ENCODE data around the gene OR6N2.

The OR6N2 gene

DNA sequence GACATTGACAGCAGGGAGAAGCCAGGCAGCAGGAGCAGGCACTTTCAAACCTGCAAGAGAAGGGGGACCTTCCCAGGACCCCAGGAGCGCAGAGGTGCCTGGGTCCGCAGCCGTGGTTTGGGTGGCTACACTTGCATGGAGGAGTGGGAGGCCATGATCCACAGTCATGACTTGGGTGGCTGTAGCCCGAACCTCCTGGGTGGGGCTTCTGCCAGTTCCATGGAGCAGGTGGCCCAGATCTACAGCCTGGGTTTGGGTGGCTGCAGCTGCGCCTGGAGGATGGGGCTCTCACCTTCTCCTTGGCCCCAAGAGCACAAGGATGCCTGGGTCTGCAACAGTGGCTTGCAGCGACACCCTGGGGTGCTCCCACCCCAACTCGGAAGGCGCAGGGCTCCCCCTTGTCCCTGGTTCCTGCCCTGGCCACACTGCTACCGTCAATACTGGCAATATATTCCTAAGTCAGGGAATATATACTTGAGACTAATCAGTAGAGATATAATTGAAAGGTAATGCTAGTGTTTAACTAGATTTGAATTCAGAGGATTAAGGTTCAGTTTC, 28.8 kb downstream of the OR6N2 start:
- DNase-seq (ENCODE audit: low read depth), result no peak

DNA sequence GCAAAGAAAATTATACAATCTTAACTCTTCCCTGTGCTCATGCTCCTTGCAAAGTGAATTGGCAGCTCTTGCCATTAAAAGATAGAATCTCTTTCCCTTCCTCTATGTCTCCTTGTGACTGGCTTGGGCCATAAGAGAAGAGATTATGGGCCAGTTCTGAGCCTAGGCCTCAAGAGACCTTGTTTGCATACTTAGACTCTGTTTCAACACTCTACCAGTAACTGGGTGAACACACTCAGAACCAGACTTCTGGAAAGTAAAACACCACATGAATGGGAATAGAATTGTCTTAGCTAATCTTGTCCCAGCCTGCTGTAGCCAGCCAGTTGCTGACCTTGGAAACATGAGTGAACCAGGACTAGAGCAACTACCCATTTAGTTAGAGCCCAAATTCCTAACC, 45.2 kb downstream of the OR6N2 start:
- DNase-seq (ENCODE audit: low read depth), result no peak

DNA sequence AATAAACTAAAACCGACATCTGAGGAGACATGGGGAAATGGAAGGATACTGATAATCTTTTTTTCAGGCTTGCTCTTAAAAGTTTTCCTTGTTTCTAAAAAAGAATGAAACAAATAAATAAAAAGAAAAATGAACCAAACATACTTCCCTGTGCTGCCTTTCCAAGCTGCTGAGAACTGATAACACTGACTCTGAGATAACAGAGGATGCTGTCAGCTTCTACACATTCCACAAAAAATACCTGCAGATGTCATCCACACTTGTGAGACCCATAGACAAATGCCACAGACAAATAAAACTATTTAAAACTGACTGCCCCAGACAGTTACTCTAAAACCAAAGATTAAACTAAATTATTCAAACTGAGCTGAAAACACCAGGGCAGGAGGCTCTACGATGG, 48.5 kb downstream of the OR6N2 start:
- DNase-seq (ENCODE audit: low read depth), result no peak

DNA sequence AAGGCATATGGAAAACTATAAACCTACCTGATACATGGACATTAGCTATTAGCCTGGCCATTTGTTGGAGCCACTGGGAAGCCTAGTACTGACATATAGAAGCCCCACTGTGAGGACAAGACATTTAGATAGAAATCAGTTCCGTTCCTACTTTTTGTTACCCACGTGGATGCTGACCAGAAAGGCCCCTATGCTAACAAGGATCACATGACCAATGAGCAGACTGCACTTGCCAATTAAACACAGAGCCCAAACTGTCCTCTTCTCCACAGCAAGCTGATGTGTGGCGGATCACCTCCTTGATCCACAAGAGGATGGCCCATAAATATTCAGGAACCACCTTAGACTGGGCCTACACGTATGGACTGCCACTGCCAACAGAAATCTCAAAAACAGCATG, 49.3 kb downstream of the OR6N2 start:
- no peak for DNase-seq (ENCODE audit: low read depth)

DNA sequence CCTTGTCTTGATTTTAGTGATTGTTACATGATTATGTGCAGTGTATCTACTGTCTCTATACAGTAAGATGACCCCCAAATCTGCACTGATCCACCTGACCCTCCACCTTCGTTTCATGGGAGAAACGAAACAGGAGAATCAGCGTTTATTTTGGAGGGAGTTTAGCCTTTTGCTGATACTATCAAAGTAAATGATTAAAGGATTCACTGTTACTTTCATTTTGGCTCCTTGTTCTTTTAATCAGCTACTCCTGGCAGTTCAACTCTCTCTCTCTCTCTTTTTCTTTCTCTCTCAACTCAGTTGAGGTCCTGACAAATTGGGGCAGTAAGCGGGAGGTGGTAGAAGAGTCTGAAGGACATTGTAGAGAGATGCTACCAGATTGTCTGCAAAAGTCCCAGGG, 50.6 kb downstream of the OR6N2 start:
- DNase-seq (ENCODE audit: low read depth), result no peak

DNA sequence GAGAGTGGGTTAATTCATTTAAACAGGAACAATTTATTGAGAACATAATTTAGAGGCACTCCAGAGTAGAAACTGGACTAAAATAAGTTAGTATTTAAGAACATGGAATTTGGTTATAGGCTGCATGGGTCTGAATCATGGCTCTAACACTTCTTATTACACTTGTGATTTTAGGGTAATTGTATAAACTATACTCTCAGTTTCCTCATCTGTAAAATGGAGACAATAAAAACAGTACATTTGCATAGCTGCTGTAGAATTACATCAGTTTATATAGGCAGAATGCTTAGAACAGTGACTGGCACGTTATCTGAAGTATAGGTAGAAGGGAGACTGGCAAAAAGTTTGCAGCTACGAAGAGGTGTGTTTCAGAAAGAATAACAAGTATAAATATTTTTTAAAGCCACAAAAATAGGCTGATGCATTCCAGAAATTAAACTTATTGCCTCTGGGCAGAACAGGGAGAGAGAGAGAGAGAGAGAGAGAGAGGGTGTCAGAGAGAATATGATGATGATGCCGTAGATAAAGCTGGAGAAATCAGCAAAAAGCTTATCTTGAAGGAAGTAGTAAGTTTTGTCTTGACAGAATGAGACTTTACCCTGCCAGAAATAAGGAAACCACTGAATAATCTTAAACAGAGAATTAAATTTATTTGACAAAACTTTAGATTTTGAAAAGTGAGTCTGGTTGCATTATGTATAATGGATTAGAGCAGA, 52.3 kb downstream of the OR6N2 start:
- DNase-seq (ENCODE audit: low read depth), result no peak

DNA sequence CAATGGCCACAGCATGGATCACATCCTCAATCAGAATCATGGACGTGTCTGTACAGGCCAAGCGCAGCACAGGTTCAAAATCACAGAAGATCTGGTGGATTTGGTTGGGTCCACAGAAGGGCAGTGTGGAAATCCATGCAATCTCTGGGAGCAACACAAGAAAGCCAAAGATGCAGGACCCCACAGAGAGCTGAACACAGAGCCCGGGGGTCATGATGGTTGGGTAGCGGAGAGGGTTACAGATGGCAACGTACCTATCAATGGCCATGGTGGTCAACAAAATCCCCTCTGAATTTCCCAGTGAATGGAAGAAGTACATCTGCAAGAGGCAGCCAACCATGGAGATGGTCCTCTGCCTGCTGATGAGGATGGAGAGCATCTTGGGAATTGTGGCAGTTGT, 56.6 kb downstream of the OR6N2 start:
- no peak for DNase-seq (ENCODE audit: low read depth)

Measured in non-pigmented ciliary epithelial cell (primary cell).